HepG2 (cell line): ENCODE data around the gene CSNK1G1. TPM values are rescaled to one million over a fixed set of nuclear protein-coding genes. Genes with fewer than 3 reads are reported as not detected.

Source experiments
- ATAC-seq: fragments of 200-7000 bp; cut with Tn5 transposase; 3 replicates; pipeline ENCODE4 v1.9.1; 2020; ENCODE audit warnings: mild to moderate bottlenecking, moderate library complexity
- BruUV-seq: library from RNA; stranded (reverse); fragments of 400-500 nt; replicated peaks from 2 replicates; lab custom pipeline; 2021; lab: Mats Ljungman, UMichigan
- CTCF ChIA-PET: fragments of 300-600 bp; formaldehyde crosslinking; extraction: SDS; loops from one replicate; lab custom pipeline; 2021; ENCODE audit warnings: low total read pairs, inconsistent platforms, low intra/inter-chr PET ratio; lab: Yijun Ruan, JAX
- POLR2A ChIA-PET: fragments of 350-600 bp; sonication (Branson Sonifier 250); formaldehyde crosslinking; loops from one replicate; lab custom pipeline; 2020; ENCODE audit warnings: antibody characterized with exemption, inconsistent platforms; lab: Yijun Ruan, JAX
- DNase-seq: peaks from one replicate; pipeline ENCODE4 v3.0.0-alpha.2; 2015; ENCODE audit warnings: low spot score
- FAIRE-seq: peaks from 3 replicates; lab custom pipeline; 2011; peaks lifted over from hg19 to GRCh38; lab: Jason Lieb, UNC
- H2AFZ ChIP-seq: one replicate; pipeline ENCODE4 v1.6.1; 2011; ENCODE audit warnings: low read length, inconsistent platforms
- H3K27ac ChIP-seq: fragments of 300-600 bp; 3 replicates; pipeline ENCODE4 v1.8.0; 2011; ENCODE audit warnings: mixed run types, mild to moderate bottlenecking, mixed read lengths, low read length, inconsistent platforms; ENCODE audit not compliant: insufficient read depth; ENCODE audit errors: extremely low read length
- H3K27me3 ChIP-seq, 2 experiments: fragments of 200-600 bp in 1 of 2; 2 replicates in 1 of 2; 3 replicates in 1 of 2; pipeline versions ENCODE4 v1.6.0 to v1.8.0; 2011; ENCODE audit warnings: low read length in 2 of 2, mild to moderate bottlenecking in 2 of 2, moderate library complexity in 2 of 2, inconsistent platforms in 1 of 2; ENCODE audit not compliant: insufficient read depth in 2 of 2, control insufficient read depth in 1 of 2
- H3K36me3 ChIP-seq, 2 experiments: fragments of 200-600 bp in 1 of 2; replicated peaks in 1 of 2; 2 replicates in 1 of 2; 3 replicates in 1 of 2; pipeline versions ENCODE4 v1.5.1 to v1.8.0; 2011; ENCODE audit warnings: low read length in 2 of 2, inconsistent platforms in 1 of 2; ENCODE audit not compliant: insufficient read depth in 2 of 2, control insufficient read depth in 1 of 2
- H3K4me1 ChIP-seq: 2 replicates; pipeline ENCODE4 v1.5.1; 2012; ENCODE audit warnings: low read length, inconsistent platforms; ENCODE audit not compliant: insufficient read depth
- H3K4me2 ChIP-seq: 2 replicates; pipeline ENCODE4 v1.6.0; 2011; ENCODE audit warnings: low read depth, low read length, inconsistent platforms
- H3K4me3 ChIP-seq, 3 experiments: fragments of 200-600 bp in 1 of 3; sonication (generic), shearing (Covaris generic) in 1 of 3; replicated peaks in 1 of 3; 2 replicates each; pipeline ENCODE4 v1.5.1; 2011 to 2016; ENCODE audit warnings: low read length in 3 of 3, inconsistent platforms in 2 of 3, low read depth in 2 of 3, mild to moderate bottlenecking in 2 of 3, control low read depth in 1 of 3, mixed read lengths in 1 of 3; ENCODE audit not compliant: insufficient read depth in 1 of 3
- H3K79me2 ChIP-seq: one replicate; pipeline ENCODE4 v1.6.1; 2011; ENCODE audit warnings: low read length, inconsistent platforms; ENCODE audit not compliant: insufficient read depth
- H3K9ac ChIP-seq: 2 replicates; pipeline ENCODE4 v1.6.0; 2011; ENCODE audit warnings: mild to moderate bottlenecking, low read depth, low read length, inconsistent platforms; ENCODE audit not compliant: insufficient read depth
- H3K9me3 ChIP-seq: 2 replicates; pipeline ENCODE4 v1.5.1; 2012; ENCODE audit warnings: mild to moderate bottlenecking, low read length
- H4K20me1 ChIP-seq: 2 replicates; pipeline ENCODE4 v1.6.0; 2011; ENCODE audit warnings: inconsistent platforms, mild to moderate bottlenecking, low read length, moderate library complexity; ENCODE audit not compliant: insufficient read depth
- LBX2 ChIP-seq: sonication (generic); formaldehyde crosslinking; IDR thresholded peaks from 2 replicates; pipeline ENCODE4 v1.5.0; 2020; ENCODE audit warnings: missing genetic modification reagents, mild to moderate bottlenecking, borderline replicate concordance
- MAFF ChIP-seq: IDR thresholded peaks from 2 replicates; pipeline ENCODE4 v1.6.1; 2011; ENCODE audit warnings: low read depth, low read length, improper control_type of control experiment
- MAFK ChIP-seq, 2 experiments: IDR thresholded peaks in 1 of 2; conservative IDR thresholded peaks in 1 of 2; 2 replicates each; pipeline ENCODE4 v1.6.1; 2011; ENCODE audit warnings: improper control_type of control experiment in 2 of 2, low read length in 2 of 2
- PPARG ChIP-seq: conservative IDR thresholded peaks from 2 replicates; pipeline ENCODE4 v1.6.1; 2016; ENCODE audit warnings: missing biosample characterization, missing genetic modification reagents
- RAD51 ChIP-seq: fragments of 450-650 bp; IDR thresholded peaks from 2 replicates; pipeline ENCODE4 v1.6.1; 2016; ENCODE audit warnings: borderline replicate concordance
- RXRB ChIP-seq: IDR thresholded peaks from 2 replicates; pipeline ENCODE4 v1.6.1; 2016; ENCODE audit warnings: borderline replicate concordance, missing genetic modification reagents, missing compliant biosample characterization
- SNAPC2 ChIP-seq: sonication (generic); formaldehyde crosslinking; IDR thresholded peaks from 2 replicates; pipeline ENCODE4 v1.8.1; 2022; ENCODE audit warnings: mild to moderate bottlenecking, missing genetic modification reagents
- THAP8 ChIP-seq: sonication (generic); formaldehyde crosslinking; IDR thresholded peaks from 2 replicates; pipeline ENCODE4 v1.5.1; 2020; ENCODE audit warnings: missing genetic modification reagents, mild to moderate bottlenecking, borderline replicate concordance
- ZKSCAN8 ChIP-seq: IDR thresholded peaks from 2 replicates; pipeline ENCODE4 v1.6.1; 2016; ENCODE audit warnings: borderline replicate concordance, missing genetic modification reagents, missing compliant biosample characterization
- ZNF572 ChIP-seq: sonication (generic); formaldehyde crosslinking; IDR thresholded peaks from 2 replicates; pipeline ENCODE4 v1.5.1; 2020; ENCODE audit warnings: mild to moderate bottlenecking, missing genetic modification reagents
- ZSCAN12 ChIP-seq: sonication (generic); formaldehyde crosslinking; IDR thresholded peaks from 2 replicates; pipeline ENCODE4 v1.9.0; 2021; ENCODE audit warnings: mild to moderate bottlenecking, missing genetic modification reagents
- in situ Hi-C: cut with HindIII; loops from 2 replicates; pipeline ENCODE4 v1.10.0; 2017; ENCODE audit warnings: low pct_unique_long_range_greater_than_20kb; ENCODE audit not compliant: extremely low pct_ligation_motif_present
- intact Hi-C: fragments of 100-400 bp; cut with micrococcal nuclease; formaldehyde crosslinking; loops from one replicate; pipeline ENCODE4 v1.10.0; 2022; ENCODE audit not compliant: unreplicated experiment
- polyA plus RNA-seq, 8 experiments: library from polyadenylated mRNA; depleted of rRNA in 3 of 8; stranded (reverse) in 7 of 8; unstranded in 1 of 8; fragments of >200 nt; fragmentation: Illumina TruSeq in 4 of 8; extraction: Trizol in 4 of 8; gene quantifications; 2 replicates each; pipeline versions ENCODE4 v1.2.1 to v1.2.3, GENCODE V29; 2011 to 2016; ENCODE audit warnings: low read depth in 4 of 8, missing spikeins in 1 of 8, mixed read lengths in 1 of 8; ENCODE audit not compliant: insufficient read depth in 1 of 8
- total RNA-seq, 5 experiments: library from RNA; depleted of rRNA; stranded (reverse); fragments of >200 nt; fragmentation: Illumina TruSeq; extraction: Trizol; gene quantifications; 2 replicates each; pipeline ENCODE4 v1.2.3, GENCODE V29; 2016; ENCODE audit warnings: low read depth in 1 of 5

The CSNK1G1 gene
- total and polyA plus RNA-seq, 2 of the 13 experiments (the other 11 are each of a cell fraction or from before 2014, with no cell fraction given): 8.5 to 12.6 TPM

DNA sequence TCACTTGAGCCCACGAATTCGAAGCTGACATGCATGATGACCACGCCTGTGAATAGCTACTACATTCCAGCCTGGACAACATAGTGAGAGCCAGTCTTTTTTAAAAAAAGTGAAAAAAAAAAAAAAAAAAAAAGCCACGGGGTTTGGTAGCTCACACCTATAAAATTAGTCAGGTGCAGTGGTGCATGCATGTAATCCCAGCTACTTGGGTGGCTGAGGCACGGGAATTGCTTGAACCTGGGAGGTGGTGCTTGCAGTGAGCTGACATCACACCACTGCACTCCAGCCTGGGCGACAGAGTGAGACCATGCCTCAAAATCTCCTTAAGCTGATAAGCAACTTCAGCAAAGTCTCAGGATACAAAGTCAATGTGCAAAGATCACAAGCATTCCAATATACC, 44.4 kb downstream of the CSNK1G1 start (continued):
- TF ChIP-seq THAP8 (CRISPR knock-in tag) (no peak), SNAPC2 (CRISPR knock-in tag) (no peak), ZSCAN12 (CRISPR knock-in tag) (no peak), RAD51 (no peak), LBX2 (CRISPR knock-in tag) (no peak), ZKSCAN8 (CRISPR knock-in tag) (no peak)

DNA sequence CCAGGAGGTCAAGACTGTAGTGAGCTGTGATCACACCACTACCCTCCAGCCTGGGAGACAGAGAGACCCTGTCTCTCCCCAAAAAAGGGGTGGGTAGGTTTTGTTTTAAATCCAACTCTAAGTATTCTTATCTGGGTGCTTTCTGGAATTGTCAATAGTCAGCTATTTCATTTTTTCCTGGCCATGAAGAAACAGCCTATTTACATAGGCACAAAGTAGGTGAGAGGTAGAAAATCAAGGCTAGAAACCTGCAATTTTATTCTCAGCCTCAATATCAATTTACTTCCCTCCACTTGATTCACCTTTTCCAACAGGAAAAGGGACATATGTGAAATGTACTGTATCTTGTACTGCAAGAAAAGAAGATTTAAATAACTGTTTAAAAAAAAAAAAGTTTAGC, 45.9 kb downstream of the CSNK1G1 start:
- H3K27ac ChIP-seq: no peak overlapping the region
- FAIRE-seq (no peak), ATAC-seq (no peak), DNase-seq (no peak)
- in situ Hi-C loops (no loop called here), intact Hi-C loops (no loop called here)
- H3K36me3 ChIP-seq: no peaks in the 10 kb centered on the region
- H3K4me2 ChIP-seq: no peak overlapping the region
- H3K4me3 ChIP-seq: no peak overlapping the region
- BruUV-seq: no TSS peak
- no peak overlapping the region for H3K9ac ChIP-seq
- ChIA-PET POLR2A (no interaction called here), CTCF (no interaction called here)
- H2AFZ ChIP-seq: no peak overlapping the region
- H3K9me3 ChIP-seq: no peaks in the 10 kb centered on the region
- no peaks in the 10 kb centered on the region for H4K20me1 ChIP-seq
- H3K79me2 ChIP-seq: no peaks in the 10 kb centered on the region
- H3K4me1 ChIP-seq: peaks cover 20% of the 10 kb centered on the region
- TF ChIP-seq MAFF: 0 out of 2 replicates have a peak, but pooled peaks have one; percentile 4
- peak in 1 of 2 experiments; percentile 49; a peak in 1 of 4 replicates for TF ChIP-seq MAFK (conservative IDR thresholded peaks at IDR 0.05 in 1 of 2, IDR thresholded peaks at IDR 0.05 in 1 of 2; ENCODE audit: low read length in 2 of 2)
- 0 out of 2 replicates have a peak, but pooled peaks have one; percentile 10 for TF ChIP-seq RXRB
- TF ChIP-seq ZNF572 (CRISPR knock-in tag): no peak
- peak; percentile 58; the same call in 1 of the 2 replicates for TF ChIP-seq PPARG (CRISPR knock-in tag)
- H3K27me3 ChIP-seq: no peaks in the 10 kb centered on the region
